GM19099 (cell line): Measurements from ENCODE around the gene PRRT2.
A peak's percentile ranks its signal among the peaks of the same experiment; 100 is the strongest.

Experiments used
- POLR2A ChIP-seq: IDR thresholded peaks from 3 replicates; pipeline ENCODE4 v1.6.1; 2011; ENCODE audit warnings: low read depth; ENCODE audit not compliant: insufficient read length; ENCODE audit errors: extremely low read depth

The PRRT2 gene

GRCh38 chr16:29815793-29816693 is 4.0 kb downstream of the PRRT2 start, which contains the start of gene PAGR1:
TSS of gene PAGR1 (plus strand) at chr16:29816152. CDS start at chr16:29816526, 374 bp downstream.
- peak; percentile 90 for TF ChIP-seq POLR2A

- no peak for TF ChIP-seq POLR2A
Observed at GRCh38 chr16:29816694-29817441, 4.9 kb downstream of the PRRT2 start.

GRCh38 chr16:29818082-29818481 is 6.1 kb downstream of the PRRT2 start:
- no peak for TF ChIP-seq POLR2A

- no peak for TF ChIP-seq POLR2A
Observed at GRCh38 chr16:29819506-29819905, 7.5 kb downstream of the PRRT2 start.

GRCh38 chr16:29820271-29820701 is 8.3 kb downstream of the PRRT2 start, which contains the start of gene MVP:
TSS of gene MVP (plus strand) at chr16:29820462. CDS start at chr16:29830550, 10,088 bp downstream.
- TF ChIP-seq POLR2A = peak; percentile 64

- TF ChIP-seq POLR2A = peak; percentile 74
Observed at GRCh38 chr16:29820730-29821642, 9.0 kb downstream of the PRRT2 start.

- no peak for TF ChIP-seq POLR2A
Observed at GRCh38 chr16:29821643-29822115, 9.7 kb downstream of the PRRT2 start.

GRCh38 chr16:29824589-29825144 is 12.7 kb downstream of the PRRT2 start:
- no peak for TF ChIP-seq POLR2A

GRCh38 chr16:29825145-29826044 is 13.4 kb downstream of the PRRT2 start:
- no peak for TF ChIP-seq POLR2A

GRCh38 chr16:29826342-29826695 is 14.3 kb downstream of the PRRT2 start:
- TF ChIP-seq POLR2A = no peak

GRCh38 chr16:29830774-29831173 is 18.8 kb downstream of the PRRT2 start:
- TF ChIP-seq POLR2A = no peak

GRCh38 chr16:29831490-29831889 is 19.5 kb downstream of the PRRT2 start:
- no peak for TF ChIP-seq POLR2A

GRCh38 chr16:29834079-29834478 is 22.1 kb downstream of the PRRT2 start:
- no peak for TF ChIP-seq POLR2A

GRCh38 chr16:29835926-29836325 is 23.9 kb downstream of the PRRT2 start:
- no peak for TF ChIP-seq POLR2A

GRCh38 chr16:29836623-29837022 is 24.6 kb downstream of the PRRT2 start:
- TF ChIP-seq POLR2A = no peak
